GM21367 (cell line): ENCODE measurements around the gene KIFC1.

ENCODE experiments used
- ATAC-seq: cut with Tn5 transposase; IDR thresholded peaks from one replicate; pipeline ENCODE4 v1.9.1; 2021; ENCODE audit not compliant: unreplicated experiment

The KIFC1 gene

GRCh38 chr6:33424855-33425667 lies 33.4 kb downstream of the KIFC1 start:
- ATAC-seq = no peak

DNA sequence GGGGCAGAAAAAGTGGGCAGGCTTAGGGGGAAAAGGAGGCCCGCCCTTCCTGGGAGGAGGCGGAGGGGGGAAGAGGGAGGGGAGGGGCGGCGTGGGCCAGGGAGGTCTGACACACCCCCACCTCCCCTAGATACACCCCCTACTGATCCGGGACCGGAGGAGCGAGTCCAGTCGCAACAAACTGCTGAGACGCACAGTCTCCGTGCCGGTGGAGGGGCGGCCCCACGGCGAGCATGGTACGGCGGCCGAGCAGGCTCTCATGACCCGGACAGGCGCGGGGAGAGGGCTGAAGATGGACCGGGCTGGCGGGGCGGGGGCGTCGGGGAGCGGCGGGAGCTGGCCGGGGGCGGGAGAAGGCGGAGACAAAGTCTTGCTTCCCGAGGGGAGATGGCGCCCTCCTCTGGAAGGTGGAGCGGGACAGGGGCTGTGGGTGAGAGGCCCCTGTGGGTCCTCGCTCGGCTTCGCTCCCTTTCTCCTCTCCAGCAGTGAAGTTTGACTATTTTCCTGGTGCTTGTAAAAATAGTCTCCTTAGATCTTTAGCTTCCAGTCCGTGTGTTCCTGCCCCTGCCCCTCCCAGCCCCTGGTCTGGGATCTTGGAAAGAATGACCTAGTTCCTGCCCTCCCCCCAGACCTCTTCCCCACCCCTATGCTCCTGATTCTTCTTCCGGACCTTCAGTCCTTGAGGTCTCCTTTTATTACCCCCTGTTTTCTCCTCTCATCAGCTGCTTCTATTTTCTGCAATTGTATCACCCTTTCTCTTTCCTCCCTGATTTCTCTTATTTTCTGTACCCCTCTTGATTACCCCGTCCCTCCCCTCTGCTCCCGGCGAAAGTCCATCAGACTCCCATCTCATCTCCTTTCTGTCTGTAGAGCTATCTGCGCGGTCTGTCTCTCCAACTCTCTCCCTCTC lies 34.3 kb downstream of the KIFC1 start:
- no peak for ATAC-seq

DNA sequence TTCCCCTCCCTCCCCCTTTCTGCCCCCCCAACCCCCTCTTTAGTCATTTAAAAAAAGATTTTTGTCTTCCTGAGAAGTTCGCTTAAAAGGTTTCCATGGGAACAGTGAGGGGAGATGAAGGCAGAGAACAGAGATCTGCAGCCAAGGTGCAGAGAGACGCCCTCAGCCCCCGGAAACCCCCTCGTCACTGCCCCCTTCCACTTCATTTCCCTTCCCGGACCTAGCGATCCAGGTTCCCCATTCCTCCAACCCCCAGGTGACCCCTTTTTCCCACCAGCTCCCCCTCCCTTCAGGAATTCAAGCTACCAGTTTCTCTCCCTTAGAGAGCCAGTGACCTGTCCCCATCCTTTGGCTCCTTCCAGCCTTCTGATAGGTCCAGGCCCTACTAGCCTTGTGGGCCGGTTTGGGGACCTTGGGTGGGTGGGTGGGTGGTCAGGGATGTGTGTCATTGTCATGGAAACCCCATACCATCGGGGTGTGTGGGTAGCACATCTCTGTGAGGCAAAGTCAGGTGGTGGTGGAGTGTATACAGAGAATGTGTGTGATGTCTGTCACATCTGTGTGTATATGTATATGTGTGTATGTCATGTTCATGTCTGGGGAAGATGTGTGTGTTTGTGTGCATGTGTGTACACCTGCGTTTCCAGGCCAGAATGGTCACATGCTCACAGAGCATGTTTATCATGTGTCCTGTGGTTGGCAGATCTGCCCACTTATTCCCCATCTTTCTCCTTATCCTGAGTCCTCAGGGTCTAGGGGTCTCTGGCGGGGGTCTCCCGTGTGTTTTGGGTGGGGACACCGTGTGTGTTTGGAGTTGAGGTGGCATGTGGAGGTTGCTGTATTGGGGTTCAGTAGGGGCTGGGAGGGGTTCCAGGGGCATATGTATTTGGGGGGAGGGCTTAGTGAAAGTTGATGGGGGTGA lies 35.2 kb downstream of the KIFC1 start:
- no peak for ATAC-seq

- no peak for ATAC-seq
Measured at GRCh38 chr6:33427585-33428223, 36.1 kb downstream of the KIFC1 start.

DNA sequence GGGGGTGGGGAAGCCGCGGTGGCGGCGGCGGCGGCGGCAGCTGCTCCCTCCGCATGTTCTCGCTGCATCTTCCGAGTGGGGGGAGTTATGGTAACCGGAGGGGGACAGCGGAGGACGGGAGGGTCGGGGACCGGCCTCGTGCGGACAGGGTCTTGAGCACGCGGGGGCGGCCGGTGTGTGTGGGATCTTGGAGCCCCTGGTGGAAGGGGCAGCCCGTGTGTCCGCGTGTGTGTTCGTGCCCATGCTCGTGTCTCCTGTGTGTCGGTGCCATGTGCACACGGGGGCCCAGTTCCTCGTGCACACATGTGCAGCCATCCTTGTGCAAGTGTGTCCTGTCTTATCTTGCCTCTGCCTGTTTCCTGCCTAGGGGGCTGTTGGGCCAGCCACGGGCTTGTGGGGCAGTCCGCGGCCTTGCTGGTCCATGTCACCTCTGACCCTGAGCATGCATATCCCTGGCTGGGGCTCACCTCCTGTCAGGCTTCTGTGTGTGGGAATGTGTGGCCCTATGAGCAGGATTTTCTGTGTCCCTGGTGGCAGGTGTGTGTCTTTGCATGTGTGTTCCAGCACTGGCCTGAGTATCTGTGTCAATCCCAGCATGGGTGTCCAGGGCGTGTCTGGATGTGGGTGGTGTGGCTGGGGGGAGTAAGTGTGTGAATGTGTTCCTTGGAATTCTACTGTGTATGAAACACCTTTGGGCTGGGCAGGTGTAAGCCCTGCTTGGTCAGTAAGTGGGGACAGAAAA lies 36.8 kb downstream of the KIFC1 start:
- ATAC-seq = no peak

DNA sequence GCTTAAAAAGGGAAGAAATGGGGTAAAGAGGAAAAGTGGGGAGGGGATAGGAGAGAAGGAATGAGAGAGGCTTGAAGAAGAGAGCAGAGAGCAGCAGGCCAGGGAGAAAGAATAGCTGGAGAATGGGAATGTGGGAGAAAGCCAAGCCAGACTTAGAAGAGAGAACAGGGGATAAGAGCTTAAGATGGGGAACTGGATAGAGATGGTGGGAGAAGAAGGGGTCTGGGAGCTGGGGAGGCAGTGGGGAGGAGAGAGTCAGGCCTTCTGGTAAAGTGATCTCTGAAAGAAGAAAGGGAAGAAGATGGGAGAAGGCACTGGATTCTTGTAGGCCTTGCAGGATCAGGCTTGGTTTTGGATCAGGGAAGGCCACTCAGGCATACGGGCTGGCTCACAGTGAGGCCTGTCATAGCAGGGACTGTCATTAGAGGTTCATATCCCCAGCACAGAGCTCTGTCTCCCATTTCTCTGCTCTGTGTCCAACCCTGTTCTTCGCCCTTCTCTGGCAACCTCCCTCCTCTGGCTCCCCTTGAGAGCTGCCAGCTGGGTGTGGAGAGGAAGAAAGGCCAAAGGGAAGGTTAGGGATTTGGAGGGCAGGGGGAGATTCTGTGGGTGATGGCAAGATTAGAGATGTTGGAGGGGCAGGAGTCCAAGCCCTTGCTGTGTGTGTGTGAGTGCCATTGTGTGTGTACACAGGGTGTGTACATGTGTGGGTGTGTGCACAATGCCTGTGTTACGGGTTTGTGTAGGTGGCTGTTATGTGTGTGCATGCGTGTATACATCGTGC lies 37.5 kb downstream of the KIFC1 start:
- ATAC-seq = no peak

GRCh38 chr6:33429750-33430052 lies 38.1 kb downstream of the KIFC1 start:
- ATAC-seq = no peak

GRCh38 chr6:33430334-33430733 lies 38.7 kb downstream of the KIFC1 start:
- ATAC-seq = no peak

GRCh38 chr6:33430991-33431879 lies 39.6 kb downstream of the KIFC1 start:
- ATAC-seq = no peak

DNA sequence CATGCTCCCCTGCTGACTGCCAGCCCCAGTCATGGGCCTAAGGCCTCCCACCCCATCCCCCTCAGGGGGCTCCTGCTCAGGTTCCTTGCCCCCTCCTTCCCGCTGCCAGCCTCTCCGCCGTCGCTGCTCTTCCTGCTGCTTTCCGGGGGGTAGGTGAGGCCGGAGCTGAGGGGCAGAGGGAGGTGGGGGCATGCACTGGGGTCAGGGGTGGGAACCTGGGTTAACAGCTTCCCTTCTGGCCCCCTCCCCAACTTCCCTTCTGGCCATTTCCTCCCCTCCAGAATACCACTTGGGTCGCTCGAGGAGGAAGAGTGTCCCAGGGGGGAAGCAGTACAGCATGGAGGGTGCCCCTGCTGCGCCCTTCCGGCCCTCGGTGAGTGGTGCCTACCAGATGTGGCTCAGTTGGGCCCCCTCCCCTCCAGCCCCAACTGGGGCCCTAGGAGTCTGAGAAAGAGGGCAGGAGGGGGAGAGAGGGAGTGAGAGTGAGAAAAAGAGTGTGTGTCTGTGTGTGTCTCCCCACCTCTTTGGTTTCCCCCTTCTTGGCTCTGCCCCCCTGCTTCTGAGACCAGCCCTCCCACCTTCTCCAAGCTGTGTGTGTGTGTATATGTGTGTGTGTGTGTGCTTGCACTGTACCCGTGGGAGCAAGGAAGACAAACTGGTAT lies 40.4 kb downstream of the KIFC1 start:
- ATAC-seq = no peak

- ATAC-seq = no peak
Measured at GRCh38 chr6:33432546-33432945, 40.9 kb downstream of the KIFC1 start.

DNA sequence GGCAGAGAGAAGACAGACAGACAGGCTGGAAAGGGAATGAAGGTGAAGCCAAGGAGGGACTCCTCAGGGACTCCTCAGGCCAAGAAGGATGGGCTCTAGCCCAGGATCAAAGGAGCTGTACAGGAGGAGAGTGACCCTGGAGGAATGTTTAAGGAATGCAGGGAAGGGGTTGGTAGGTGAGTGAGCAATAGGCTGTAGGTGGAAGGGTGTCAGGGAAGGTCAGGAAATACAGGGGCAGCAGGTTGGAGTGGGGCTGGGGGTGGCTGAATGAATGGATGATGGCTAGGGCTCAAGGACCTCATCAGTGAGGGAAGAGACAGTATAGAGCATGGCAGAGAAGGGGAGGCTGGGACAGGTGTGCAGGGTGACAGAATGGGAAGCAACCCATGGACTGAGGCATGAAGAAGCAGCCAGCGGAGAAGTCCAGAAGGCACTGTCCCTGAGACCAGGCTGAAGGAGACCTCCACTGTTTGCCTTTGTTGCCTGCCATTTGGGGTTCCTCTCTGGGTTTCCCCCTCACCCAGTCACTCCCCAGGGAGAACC lies 41.4 kb downstream of the KIFC1 start:
- ATAC-seq = no peak

DNA sequence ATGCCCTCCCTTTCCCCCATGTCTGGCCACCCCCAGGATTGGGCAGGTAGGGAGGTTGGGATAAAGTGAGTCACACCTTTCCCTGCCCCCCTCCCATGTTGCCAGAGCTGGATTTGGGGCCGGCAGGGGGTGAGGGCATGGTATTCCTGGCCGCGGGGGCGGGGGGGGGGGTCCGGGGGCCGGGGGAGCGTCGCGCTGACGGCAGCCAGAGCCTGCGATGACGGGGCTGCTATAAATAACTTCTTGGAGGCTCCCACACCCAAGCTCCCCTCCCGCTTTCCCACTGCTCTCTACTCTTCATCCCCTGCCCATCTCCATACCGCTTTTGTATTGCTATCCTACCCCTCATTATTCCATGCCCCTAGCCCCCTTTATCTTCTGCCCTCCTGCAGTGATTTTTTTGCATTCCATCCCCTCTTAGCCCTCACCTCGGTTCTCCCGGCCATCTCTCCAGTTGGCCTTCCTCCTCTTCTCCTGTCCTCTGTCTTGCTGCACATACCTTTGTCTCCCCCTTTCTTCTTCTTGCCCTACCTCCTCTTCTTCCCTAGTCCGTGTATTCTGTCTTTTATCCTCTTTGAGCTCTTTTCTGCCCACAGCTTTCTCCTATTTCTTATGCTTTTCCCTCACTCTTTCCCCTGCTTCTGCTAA lies 42.0 kb downstream of the KIFC1 start:
- no peak for ATAC-seq

DNA sequence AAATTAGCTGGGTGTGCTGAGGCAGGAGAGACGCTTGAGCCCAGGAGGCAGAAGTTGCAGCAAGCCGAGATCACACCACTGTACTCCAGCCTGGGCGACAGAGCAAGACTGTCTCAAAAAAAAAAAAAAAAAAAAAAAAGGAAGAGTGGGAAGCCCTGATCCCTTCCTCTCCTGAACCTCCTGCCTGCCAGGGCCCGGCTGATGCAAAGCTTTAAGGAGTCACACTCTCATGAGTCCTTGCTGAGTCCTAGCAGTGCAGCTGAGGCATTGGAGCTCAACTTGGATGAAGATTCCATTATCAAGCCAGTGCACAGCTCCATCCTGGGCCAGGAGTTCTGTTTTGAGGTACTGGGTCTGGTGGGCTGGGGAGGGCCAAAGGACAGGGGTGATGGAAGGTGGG lies 43.3 kb downstream of the KIFC1 start:
- ATAC-seq = no peak

DNA sequence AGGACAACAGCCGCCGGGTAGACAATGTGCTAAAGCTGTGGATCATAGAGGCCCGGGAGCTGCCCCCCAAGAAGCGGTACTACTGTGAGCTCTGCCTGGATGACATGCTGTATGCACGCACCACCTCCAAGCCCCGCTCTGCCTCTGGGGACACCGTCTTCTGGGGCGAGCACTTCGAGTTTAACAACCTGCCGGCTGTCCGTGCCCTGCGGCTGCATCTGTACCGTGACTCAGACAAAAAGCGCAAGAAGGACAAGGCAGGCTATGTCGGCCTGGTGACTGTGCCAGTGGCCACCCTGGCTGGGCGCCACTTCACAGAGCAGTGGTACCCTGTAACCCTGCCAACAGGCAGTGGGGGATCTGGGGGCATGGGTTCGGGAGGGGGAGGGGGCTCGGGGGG lies 46.0 kb downstream of the KIFC1 start:
- ATAC-seq = no peak

DNA sequence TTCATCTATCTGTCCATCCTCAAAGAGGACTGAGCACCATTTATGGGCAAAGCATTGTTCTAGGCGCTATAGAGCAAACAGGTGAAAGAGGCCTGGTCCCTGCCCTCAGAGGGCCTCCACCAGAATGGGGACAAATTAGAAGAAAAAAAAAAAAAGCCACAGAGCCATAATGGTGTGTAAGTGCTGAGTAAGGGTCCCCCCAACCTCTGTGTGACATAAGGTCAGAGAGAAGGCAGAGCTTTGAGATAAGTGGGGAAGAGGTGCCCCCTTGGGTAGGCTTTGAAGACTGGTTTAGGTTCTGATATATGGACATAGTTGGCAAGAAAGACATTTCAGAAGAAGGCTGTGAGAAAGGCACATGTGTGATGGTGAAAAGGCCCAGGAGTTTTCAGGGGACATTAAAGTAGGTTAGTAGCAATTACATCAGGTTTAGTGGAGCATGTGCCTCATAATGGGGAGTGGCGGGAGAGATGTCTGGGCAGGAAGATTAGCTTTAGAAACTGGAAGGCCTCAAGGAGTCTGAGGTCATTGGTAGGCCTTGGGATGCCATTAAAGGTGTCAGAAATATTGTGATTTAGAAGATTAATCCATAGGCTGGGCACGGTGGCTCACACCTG lies 47.5 kb downstream of the KIFC1 start:
- ATAC-seq = no peak
